WI38 (cell line): ENCODE measurements around the gene ZNF638.
"Not testable (repeated sequence)": the region's sequence is repeated elsewhere in the genome, so short reads cannot be mapped to it uniquely, and the experiment has no call there.

Experiments used
- H3K4me3 ChIP-seq: 2 replicates; pipeline ENCODE4 v1.5.1; 2011; ENCODE audit warnings: low read depth, mild to moderate bottlenecking, control low read depth, low read length
- CTCF ChIP-seq: IDR thresholded peaks from 2 replicates; pipeline ENCODE4 v1.5.1; 2012; ENCODE audit warnings: low read depth, mild to moderate bottlenecking, control low read depth, low read length

ZNF638 gene

GRCh38 chr2:71292159-71292558 lies 39.4 kb upstream of the ZNF638 start:
- H3K4me3 ChIP-seq: no peak overlapping the region
- TF ChIP-seq CTCF: no peak

- TF ChIP-seq CTCF: no peak
- no peak overlapping the region for H3K4me3 ChIP-seq
These were observed 32.7 kb upstream of the ZNF638 start for GRCh38 chr2:71298914-71299313.

- H3K4me3 ChIP-seq: no peak overlapping the region
- TF ChIP-seq CTCF: peak; percentile 39; the same call in 1 of the 2 replicates
These were observed 32.1 kb upstream of the ZNF638 start for GRCh38 chr2:71299507-71299906.

- no peak for TF ChIP-seq CTCF
- H3K4me3 ChIP-seq: no peak overlapping the region
These were observed 27.7 kb upstream of the ZNF638 start for GRCh38 chr2:71303849-71304248.

GRCh38 chr2:71306762-71307161 lies 24.8 kb upstream of the ZNF638 start:
- no peak overlapping the region for H3K4me3 ChIP-seq
- no peak for TF ChIP-seq CTCF

GRCh38 chr2:71313016-71313766 lies 18.4 kb upstream of the ZNF638 start:
- no peak overlapping the region for H3K4me3 ChIP-seq
- no peak for TF ChIP-seq CTCF

- TF ChIP-seq CTCF: no peak
- no peak overlapping the region for H3K4me3 ChIP-seq
These were observed 14.5 kb upstream of the ZNF638 start for GRCh38 chr2:71317060-71317459.

GRCh38 chr2:71317900-71318299 lies 13.7 kb upstream of the ZNF638 start:
- H3K4me3 ChIP-seq: not testable (repeated sequence)
